Stimulated activated CD4-positive, alpha-beta T cell treated with anti-CD3 and anti-CD28 coated beads, TNF-alpha, amount 100 ng/mL, for 48 hours (primary cell): ENCODE results near the gene DCAF12L2.
"Not testable (repeated sequence)": the region's sequence is repeated elsewhere in the genome, so short reads cannot be mapped to it uniquely, and the experiment has no call there.

Experiments used
- DNase-seq, 3 donors: peaks; one replicate each; pipeline ENCODE4 v3.0.0-alpha.2; 2020; ENCODE audit warnings: low read depth in 3 of 3

Gene DCAF12L2

DNA sequence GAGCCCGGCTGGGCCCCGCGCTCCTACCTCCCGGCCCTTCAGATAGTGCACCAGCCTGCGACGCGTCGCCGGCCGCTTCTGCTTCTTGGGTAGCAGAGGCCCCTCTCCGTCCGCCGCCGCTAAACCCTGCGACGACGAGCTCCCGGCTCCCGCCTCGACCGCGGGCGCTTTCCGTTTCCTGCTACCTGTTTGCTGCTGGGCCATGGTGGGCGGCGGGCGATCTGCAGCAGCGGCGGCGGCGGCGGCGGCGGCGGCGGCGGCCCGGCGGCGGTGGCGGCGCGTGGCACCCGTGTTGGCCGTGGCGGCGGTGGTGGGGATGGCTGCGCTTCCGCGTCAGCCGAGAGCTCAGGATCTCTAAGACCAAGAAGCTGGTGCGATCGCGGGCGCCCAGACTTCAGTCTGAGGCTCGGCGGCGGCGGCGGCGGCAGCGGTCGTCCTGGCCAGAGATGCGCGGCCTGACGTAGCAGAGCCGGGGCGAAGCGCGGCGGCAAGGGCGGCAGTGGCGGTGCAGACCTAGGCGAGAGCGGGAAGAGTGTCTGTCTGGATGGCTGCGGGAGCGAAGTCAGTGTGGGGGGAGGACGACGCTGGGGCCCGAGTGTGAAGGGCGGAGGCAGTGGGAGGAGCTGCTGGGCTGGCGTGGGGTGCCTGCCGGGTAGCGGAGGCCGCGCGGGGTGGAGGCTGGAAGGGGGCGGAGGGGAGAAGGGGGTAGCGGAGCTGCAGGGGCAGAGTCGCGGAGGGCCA lies at the start of gene DCAF12L2:
Gene DCAF12L2 (minus strand): TSS at position 569 of the 741 bp plus-strand sequence. CDS start 365 bp downstream, at position 204.
- no peak for DNase-seq

DNA sequence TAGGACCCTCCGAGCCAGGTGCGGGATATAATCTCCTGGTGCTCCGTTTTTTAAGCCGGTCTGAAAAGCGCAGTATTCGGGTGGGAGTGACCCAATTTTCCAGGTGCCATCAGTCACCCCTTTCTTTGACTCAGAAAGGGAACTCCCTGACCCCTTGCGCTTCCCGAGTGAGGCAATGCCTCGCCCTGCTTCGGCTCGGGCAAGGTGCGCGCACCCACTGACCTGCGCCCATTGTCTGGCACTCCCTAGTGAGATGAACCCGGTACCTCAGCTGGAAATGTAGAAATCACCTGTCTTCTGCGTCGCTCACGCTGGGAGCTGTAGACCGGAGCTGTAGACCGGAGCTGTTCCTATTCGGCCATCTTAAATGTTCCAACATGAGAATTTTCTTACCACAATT lies 24.8 kb upstream of the DCAF12L2 start:
- not testable (repeated sequence) for DNase-seq

DNA sequence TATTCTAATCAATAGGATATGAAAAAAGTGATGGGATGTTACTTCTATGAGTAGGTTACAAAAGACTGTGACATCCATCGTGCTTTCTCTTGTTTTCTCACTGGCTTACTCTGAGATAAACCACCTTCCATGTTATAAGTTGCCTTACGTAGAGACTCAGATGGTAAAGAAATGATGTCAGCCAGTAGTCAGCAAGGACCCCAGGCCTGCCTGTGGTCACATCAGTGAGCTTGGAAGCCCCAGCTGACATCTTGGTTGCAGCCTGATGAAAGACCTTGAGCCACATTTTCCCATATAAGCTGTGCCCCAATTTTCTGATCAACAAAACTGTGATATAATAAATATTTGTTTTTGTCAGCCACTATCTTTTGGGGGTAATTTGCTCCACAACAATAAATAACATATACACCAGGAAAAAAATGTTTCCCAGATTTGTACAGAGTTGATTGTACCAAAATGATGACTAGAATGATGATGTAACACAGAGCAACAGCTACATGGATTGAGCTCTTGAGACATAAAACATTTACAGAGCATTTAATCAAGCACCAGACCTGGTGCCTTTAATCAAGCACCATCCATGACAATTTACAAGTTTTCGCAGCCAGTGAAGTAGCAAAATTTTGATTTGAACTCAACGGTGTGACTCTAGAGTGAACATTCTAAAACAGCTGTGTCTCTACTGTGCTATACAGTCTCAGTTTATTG lies 11.2 kb upstream of the DCAF12L2 start:
- DNase-seq: no peak

DNA sequence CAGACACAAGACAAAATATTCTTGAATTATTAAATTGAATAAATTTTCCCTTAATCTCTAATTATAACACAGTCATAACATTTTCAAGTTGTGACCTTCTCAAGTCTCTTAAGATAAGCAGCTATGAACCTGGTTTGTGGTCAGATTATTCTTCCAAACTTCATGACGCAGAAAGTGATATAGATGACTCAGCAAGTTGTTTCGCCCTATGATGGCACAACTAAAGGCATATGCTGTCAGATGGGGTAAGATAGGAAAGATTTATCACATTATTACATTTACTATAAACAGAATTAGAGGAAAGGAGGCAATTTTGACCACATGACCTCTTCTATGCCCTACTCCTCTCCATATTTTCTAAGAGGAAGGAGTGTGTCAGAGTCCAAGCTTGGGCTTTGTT lies 4.6 kb upstream of the DCAF12L2 start:
- DNase-seq: no peak

DNA sequence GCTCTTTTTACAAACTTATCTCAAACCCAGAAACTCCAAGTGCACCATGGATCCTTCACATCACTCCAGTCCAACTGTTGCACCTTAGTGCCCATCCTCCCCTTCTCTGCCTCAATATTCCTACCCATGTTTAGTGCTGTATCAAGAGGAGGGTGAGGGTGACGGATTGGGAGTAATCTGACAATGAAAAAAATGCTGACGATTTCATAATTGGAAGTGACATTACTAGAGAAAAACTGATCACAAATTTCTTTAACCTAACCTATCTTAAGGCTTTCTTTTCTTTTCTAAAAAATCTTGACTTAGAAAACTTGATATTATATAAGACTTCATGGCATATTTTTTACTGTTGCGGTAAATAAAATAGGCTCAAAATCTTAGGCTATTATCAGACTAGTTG lies 1.5 kb upstream of the DCAF12L2 start:
- no peak for DNase-seq

DNA sequence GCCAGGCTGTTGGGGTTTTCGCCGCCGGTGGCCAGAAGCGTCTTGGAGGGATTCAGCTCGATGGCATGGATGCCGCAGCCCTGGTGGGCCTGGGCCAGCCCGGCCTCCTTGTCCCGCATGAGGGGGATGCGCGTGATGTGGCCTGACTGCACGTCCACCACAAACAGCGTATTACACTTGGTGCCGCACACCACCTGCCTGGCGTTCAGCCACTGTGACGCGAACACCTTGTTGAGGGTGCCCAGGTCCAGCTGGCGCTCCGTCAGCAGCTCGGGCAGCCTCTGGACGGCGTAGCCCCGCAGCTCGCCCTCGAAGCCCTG lies 728 bp downstream of the DCAF12L2 start:
- no peak for DNase-seq

DNA sequence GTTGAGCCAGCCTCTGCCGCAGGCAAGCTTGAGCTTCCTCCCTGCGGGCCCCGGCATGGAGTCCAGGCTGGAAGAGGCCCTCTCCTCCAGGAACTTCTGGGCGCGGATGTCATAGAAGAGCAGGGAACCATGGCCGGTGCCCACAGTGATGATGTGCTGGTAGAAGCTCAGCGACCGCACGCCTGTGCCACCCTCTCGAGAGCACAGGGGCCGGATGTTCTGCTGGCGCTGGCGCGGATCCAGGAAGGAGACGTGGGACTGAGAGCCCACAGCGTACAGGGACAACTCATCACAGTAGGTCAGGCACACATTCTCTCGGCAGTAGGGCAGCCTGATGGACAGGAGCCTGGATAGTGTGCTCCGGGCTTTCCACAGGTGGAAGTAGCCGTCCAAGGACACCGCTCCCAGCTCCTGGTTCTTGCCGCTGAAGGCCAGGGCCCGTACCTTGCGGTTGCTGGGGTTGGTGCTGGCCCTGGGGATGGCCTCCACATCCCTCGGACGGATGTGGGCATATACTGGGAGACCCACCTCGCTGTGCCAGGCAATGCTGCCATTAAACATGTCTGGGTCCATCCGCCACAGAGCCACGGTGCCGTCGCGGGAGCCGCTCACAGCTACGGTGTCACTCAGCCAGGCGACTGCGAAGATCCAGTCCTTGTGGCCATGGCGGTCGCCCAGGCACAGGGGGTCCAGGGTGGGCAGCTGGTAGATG lies 1.2 kb downstream of the DCAF12L2 start:
- no peak for DNase-seq

DNA sequence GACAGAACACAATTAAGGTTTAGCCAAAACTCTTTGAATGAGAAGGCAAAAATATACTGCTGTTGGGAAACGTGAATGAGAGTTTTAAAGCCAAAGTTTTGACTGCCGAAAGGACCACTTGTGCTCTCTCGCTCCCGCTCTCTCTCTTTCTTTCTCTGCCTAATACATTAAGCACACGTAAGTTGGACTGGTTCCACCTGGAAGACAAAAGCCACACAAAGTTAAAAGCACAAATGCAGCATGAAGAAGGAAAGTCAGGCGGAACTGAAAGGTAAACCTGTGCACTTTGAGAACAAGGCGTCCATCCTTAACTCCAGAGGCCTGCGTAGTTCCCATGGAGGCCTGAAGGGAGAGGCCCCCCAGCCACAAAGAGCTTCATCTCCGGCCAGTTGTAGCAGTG lies 1.9 kb downstream of the DCAF12L2 start:
- DNase-seq: no peak

DNA sequence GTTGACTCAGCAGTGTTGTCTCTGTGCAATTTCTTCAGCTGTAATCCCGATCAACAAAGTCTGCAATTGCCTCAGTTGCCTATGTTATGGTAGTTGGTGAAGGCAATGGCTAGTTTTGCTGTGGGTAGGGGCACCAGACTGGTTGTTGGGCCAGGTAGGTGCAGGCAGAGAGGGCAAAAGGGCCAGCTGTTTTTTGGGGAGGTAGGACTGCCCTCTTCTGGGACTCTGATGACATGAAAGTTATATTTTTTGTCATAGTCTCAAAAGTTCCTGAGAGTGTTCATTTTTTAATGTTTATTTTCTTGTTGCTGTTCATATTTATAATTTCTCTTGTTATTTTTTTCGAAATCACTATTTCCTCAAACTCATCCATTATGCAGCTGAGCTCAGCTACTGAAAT lies 25.1 kb downstream of the DCAF12L2 start:
- no peak for DNase-seq

DNA sequence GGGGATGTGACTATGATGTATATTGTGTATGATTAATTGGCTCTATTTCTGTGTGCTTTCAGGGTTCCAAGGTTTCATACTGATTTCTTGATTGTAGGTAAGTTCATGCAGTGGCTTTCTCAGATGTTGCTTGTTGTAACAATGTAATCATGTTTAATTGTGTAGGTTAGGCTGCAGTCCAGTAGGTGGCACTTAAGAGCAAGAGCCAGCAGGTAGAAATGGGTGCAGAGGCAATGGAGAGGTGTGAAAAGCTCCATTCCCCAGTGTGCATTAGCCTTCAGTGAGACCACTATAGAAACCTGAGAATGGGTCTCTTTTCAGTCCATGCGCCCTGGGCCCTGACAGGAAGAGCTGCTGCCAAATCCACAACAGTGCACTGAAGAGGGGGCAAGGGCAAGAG lies 28.2 kb downstream of the DCAF12L2 start:
- DNase-seq: no peak

DNA sequence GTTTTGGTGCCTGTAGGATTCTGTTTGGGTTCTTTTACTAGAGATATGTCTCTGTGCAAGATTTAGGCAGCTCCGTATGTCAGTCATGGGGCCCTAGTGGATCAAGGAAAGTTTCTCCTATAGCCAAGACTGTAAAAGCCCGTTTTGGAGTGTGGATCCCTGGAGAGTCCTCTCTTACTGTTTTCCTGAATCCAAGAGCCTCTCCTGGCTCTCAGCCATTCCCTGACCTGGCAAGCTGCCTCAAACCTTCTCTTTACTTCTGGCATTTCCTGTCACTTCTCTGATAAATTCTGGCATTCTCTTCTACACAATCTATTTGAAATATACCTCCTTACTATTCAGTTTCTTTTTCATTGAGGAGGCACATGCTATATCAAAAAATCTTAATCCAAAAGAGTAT lies 41.4 kb downstream of the DCAF12L2 start:
- DNase-seq: no peak
